T-helper 17 cell (primary cell): ENCODE results near the gene B4GALT2. TPM values are rescaled to one million over a fixed set of nuclear protein-coding genes. Genes with fewer than 3 reads are reported as not detected.

Experiments
- ATAC-seq: fragments of 150-1000 bp; cut with Tn5 transposase; 2 replicates; pipeline ENCODE4 v1.10.0; 2021; ENCODE audit warnings: mild to moderate bottlenecking, moderate library complexity
- DNase-seq, 3 donors: peaks; one replicate each; pipeline versions ENCODE4 v3.0.0 to v3.0.0-alpha.2; 2020 to 2021
- H3K9me3 ChIP-seq: one replicate; pipeline ENCODE4 v1.7.0; 2013; ENCODE audit warnings: low read length, mild to moderate bottlenecking; ENCODE audit not compliant: control insufficient read depth, poor library complexity, severe bottlenecking
- H3K27ac Mint-ChIP-seq: one replicate; pipeline ENCODE4 v1.8.0; 2022; ENCODE audit warnings: mild to moderate bottlenecking, moderate library complexity, mixed read lengths
- H3K27me3 Mint-ChIP-seq: one replicate; pipeline ENCODE4 v1.8.0; 2022; ENCODE audit warnings: mixed read lengths
- H3K36me3 Mint-ChIP-seq: one replicate; pipeline ENCODE4 v1.8.0; 2022; ENCODE audit warnings: low read depth, mixed read lengths
- H3K4me1 Mint-ChIP-seq: one replicate; pipeline ENCODE4 v1.8.0; 2022; ENCODE audit warnings: mild to moderate bottlenecking, mixed read lengths
- H3K4me3 Mint-ChIP-seq: one replicate; pipeline ENCODE4 v1.8.0; 2022; ENCODE audit warnings: mild to moderate bottlenecking, moderate library complexity, mixed read lengths
- total RNA-seq, 4 donors: library from RNA in 2 of 4; stranded (reverse) in 2 of 4; gene quantifications; one replicate each; pipeline ENCODE4 v1.2.3 and lab custom pipeline; 2022 to 2026

The B4GALT2 gene
- total RNA-seq, 2 donors from 2014 or later = 2.8 to 3.4 TPM

- no peak overlapping the region for H3K27ac Mint-ChIP-seq
- H3K9me3 ChIP-seq = no peaks in the 10 kb centered on the region
Measured at GRCh38 chr1:43969416-43969745, 9.6 kb upstream of the B4GALT2 start.

DNA sequence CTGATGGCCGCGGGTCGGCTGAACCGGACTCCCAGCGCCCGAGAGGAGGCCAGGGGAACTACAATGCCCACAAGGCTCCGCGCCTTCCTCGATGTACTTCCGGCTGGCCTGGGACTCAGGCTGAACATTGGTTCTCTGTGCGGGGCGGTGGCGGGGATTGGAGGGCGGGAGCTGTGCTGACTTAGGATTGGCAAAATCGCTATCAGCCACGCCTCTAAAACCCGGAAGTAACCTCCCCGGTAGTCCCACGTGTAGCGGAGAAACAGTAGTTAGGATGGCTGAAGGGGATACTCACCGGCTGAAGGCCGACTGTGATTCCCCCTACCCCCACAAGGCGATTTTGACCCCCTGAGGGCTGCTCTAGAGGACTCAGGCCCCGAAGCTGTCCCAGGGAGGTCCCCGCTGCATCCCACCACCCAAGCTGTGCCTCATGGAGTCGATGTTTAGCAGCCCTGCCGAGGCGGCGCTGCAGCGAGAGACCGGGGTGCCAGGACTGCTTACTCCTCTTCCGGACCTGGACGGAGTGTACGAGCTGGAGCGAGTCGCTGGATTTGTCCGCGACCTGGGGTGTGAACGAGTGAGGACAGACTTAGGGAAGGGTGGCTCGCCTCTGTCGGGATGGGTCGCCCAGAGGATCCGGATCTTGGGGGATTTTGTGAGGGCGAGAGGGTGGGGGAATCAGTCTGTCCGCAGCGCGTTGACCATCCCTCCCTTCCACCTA is 9.1 kb upstream of the B4GALT2 start, which contains the start of gene DPH2:
Gene DPH2, plus strand, starts transcription at position 265 of the 721 bp plus-strand sequence. Its CDS starts 166 bp downstream, at position 431.
- H3K9me3 ChIP-seq = no peaks in the 10 kb centered on the region
- peak; percentile 83 to 90 (median 87) for DNase-seq
- Mint-ChIP-seq H3K36me3 (peaks cover 5% of the 10 kb centered on the region), H3K27me3 (no peaks in the 10 kb centered on the region), H3K27ac (peak within 1 kb of the TSS; percentile 72), H3K4me1 (peaks cover 30% of the 10 kb centered on the region), H3K4me3 (peak within 1 kb of the TSS; percentile 93)
- peak; percentile 89 for ATAC-seq

More at GRCh38 chr1:43969416-43969745, 9.6 kb upstream of the B4GALT2 start:
- DNase-seq = no peak
- no peak for ATAC-seq
- Mint-ChIP-seq H3K27me3 (no peaks in the 10 kb centered on the region), H3K4me3 (peak overlapping the region; percentile 93), H3K36me3 (peaks cover 4% of the 10 kb centered on the region), H3K4me1 (peaks cover 29% of the 10 kb centered on the region)

- H3K27ac Mint-ChIP-seq = no peak overlapping the region
- peak overlapping the region; percentile 93 for H3K4me3 Mint-ChIP-seq
- no peaks in the 10 kb centered on the region for H3K27me3 Mint-ChIP-seq
- H3K36me3 Mint-ChIP-seq = peaks cover 5% of the 10 kb centered on the region
- no peak for DNase-seq
- H3K4me1 Mint-ChIP-seq = peaks cover 30% of the 10 kb centered on the region
- no peak for ATAC-seq
- no peaks in the 10 kb centered on the region for H3K9me3 ChIP-seq
Measured at GRCh38 chr1:43970502-43970901, 8.5 kb upstream of the B4GALT2 start.

GRCh38 chr1:43970911-43971310 is 8.1 kb upstream of the B4GALT2 start:
- Mint-ChIP-seq H3K4me3 (peak overlapping the region; percentile 93), H3K4me1 (peaks cover 34% of the 10 kb centered on the region), H3K36me3 (peaks cover 5% of the 10 kb centered on the region), H3K27ac (no peak overlapping the region), H3K27me3 (no peaks in the 10 kb centered on the region)
- no peaks in the 10 kb centered on the region for H3K9me3 ChIP-seq
- no peak for ATAC-seq
- no peak for DNase-seq

GRCh38 chr1:43971336-43971980 is 7.6 kb upstream of the B4GALT2 start:
- H3K9me3 ChIP-seq = no peaks in the 10 kb centered on the region
- Mint-ChIP-seq H3K27me3 (no peaks in the 10 kb centered on the region), H3K4me3 (peak overlapping the region; percentile 93), H3K27ac (no peak overlapping the region), H3K36me3 (peaks cover 5% of the 10 kb centered on the region), H3K4me1 (peaks cover 38% of the 10 kb centered on the region)
- no peak for ATAC-seq
- no peak for DNase-seq

GRCh38 chr1:43973981-43974442 is 5.0 kb upstream of the B4GALT2 start:
- peak overlapping the region; percentile 95 for H3K4me3 Mint-ChIP-seq
- DNase-seq (no peak), ATAC-seq (no peak)
- peaks cover 18% of the 10 kb centered on the region for H3K36me3 Mint-ChIP-seq
- H3K27me3 Mint-ChIP-seq = no peaks in the 10 kb centered on the region
- peaks cover 60% of the 10 kb centered on the region for H3K4me1 Mint-ChIP-seq
- H3K27ac Mint-ChIP-seq = peak overlapping the region; percentile 95
- no peaks in the 10 kb centered on the region for H3K9me3 ChIP-seq

- no peaks in the 10 kb centered on the region for H3K9me3 ChIP-seq
- peaks cover 55% of the 10 kb centered on the region for H3K4me1 Mint-ChIP-seq
- peak within 1 kb of the TSS; percentile 95 for H3K4me3 Mint-ChIP-seq
- DNase-seq (peak; percentile 87 to 93 (median 89)), ATAC-seq (peak; percentile 81)
- peak within 1 kb of the TSS; percentile 95 for H3K27ac Mint-ChIP-seq
- H3K36me3 Mint-ChIP-seq = peaks cover 18% of the 10 kb centered on the region
- H3K27me3 Mint-ChIP-seq = no peaks in the 10 kb centered on the region
Measured at GRCh38 chr1:43974443-43975248, 4.4 kb upstream of the B4GALT2 start, which contains the start of gene ATP6V0B. TSS of gene ATP6V0B (plus strand) at chr1:43974960. CDS start at chr1:43975041, 81 bp downstream.

DNA sequence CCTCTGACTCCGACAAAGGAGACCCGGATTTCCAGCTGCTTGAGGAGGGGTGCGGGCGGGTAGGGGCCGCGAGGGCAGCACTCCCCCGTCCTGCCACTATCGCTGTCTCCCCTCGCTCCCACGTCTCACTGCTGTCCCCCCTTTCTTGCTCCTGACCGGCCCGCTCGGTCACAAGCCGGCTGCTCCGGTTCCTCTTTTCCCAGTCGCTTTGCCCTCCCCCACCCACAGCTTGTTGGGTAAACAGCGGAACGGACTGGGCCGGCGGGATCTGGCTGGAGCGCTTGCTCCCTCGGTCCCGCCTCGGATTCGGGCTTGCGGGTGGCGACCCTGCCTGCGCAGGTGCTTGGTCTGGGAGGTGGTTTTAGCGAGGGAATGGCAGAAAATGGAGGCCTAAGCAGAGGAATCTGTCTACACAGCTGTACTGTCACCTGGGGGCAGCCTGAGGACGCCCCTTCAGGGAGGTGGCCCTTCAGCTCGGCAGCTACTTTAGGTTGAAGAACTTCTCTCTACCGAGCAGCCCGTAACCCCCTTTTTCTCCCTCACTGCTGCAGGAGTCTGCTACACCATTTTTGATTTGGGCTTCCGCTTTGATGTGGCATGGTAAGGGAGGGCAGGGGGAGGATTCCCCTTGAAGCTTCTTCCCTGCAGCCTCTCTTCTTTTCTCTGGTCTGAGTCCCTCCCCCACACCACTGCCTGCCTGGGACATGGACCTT is 3.6 kb upstream of the B4GALT2 start:
- peak in 1 of 3 donors; percentile 31 for DNase-seq
- peak overlapping the region; percentile 95 for H3K27ac Mint-ChIP-seq
- peaks cover 52% of the 10 kb centered on the region for H3K4me1 Mint-ChIP-seq
- H3K9me3 ChIP-seq = no peaks in the 10 kb centered on the region
- no peaks in the 10 kb centered on the region for H3K27me3 Mint-ChIP-seq
- peak; percentile 23 for ATAC-seq
- peak overlapping the region; percentile 95 for H3K4me3 Mint-ChIP-seq
- peaks cover 18% of the 10 kb centered on the region for H3K36me3 Mint-ChIP-seq

GRCh38 chr1:43976045-43976444 is 3.0 kb upstream of the B4GALT2 start:
- ATAC-seq (no peak), DNase-seq (no peak)
- H3K9me3 ChIP-seq = no peaks in the 10 kb centered on the region
- Mint-ChIP-seq H3K4me3 (peak overlapping the region; percentile 95), H3K36me3 (peaks cover 18% of the 10 kb centered on the region), H3K27ac (peak overlapping the region; percentile 95), H3K27me3 (no peaks in the 10 kb centered on the region), H3K4me1 (peaks cover 52% of the 10 kb centered on the region)

- H3K27me3 Mint-ChIP-seq = no peaks in the 10 kb centered on the region
- H3K4me1 Mint-ChIP-seq = peaks cover 50% of the 10 kb centered on the region
- no peak for ATAC-seq
- H3K36me3 Mint-ChIP-seq = peaks cover 18% of the 10 kb centered on the region
- H3K27ac Mint-ChIP-seq = peak overlapping the region; percentile 95
- H3K4me3 Mint-ChIP-seq = peak overlapping the region; percentile 95
- H3K9me3 ChIP-seq = no peaks in the 10 kb centered on the region
- DNase-seq = no peak
Measured at GRCh38 chr1:43976890-43977289, 2.1 kb upstream of the B4GALT2 start.

DNA sequence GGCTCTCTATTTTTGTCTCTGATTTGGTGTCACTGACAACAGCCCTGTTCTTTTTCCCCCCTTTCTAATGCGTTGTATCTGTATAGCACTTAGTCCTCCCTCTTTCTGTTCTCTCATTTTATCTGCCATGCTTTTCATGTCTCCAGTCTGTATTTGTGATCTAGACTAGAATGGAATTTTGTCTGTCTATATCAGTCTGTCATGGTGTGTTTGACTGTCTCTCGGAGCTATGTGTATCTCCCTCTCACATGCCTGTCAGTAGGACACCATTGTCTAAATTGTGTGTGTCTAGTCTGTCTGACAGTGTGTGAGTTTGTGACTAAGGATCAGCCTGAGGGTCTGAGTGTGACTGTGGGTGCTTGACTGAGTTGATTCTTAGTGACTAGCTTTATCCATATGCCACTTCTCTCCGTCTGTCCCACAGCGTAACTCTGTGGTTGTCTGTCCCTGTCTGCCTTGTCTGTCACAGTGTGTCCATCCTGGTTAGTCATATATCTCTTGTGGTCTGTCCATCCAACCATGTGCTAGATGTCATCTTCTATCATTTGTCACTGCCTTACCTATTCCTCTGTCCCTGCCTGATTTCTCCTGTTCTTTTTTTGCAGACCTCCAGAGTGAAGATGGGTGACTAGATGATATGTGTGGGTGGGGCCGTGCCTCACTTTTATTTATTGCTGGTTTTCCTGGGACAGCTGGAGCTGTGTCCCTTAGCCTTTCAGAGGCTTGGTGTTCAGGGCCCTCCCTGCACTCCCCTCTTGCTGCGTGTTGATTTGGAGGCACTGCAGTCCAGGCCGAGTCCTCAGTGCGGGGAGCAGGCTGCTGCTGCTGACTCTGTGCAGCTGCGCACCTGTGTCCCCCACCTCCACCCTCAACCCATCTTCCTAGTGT is 1.4 kb upstream of the B4GALT2 start:
- H3K9me3 ChIP-seq = no peaks in the 10 kb centered on the region
- Mint-ChIP-seq H3K4me1 (peaks cover 54% of the 10 kb centered on the region), H3K27me3 (no peaks in the 10 kb centered on the region), H3K36me3 (peaks cover 20% of the 10 kb centered on the region), H3K27ac (peak overlapping the region; percentile 95), H3K4me3 (peak overlapping the region; percentile 95)
- no peak for ATAC-seq
- DNase-seq = no peak

DNA sequence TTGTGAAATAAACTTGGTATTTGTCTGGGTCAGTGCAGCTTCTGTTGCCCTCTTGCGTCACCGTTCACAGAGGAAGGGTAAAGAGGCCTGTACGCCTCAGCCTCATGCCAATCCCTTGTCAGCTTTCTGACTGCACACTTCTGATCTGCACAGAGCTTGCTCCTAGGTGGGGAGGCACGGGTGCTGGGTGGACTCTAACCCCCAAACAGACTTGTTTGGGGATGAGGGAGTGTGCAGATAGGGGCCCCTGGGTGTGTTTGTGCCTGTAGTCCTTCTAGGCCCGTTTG is 803 bp upstream of the B4GALT2 start:
- H3K4me3 Mint-ChIP-seq = peak overlapping the region; percentile 95
- no peaks in the 10 kb centered on the region for H3K27me3 Mint-ChIP-seq
- H3K27ac Mint-ChIP-seq = peak overlapping the region; percentile 95
- peaks cover 21% of the 10 kb centered on the region for H3K36me3 Mint-ChIP-seq
- DNase-seq (no peak), ATAC-seq (no peak)
- H3K4me1 Mint-ChIP-seq = peaks cover 60% of the 10 kb centered on the region
- no peaks in the 10 kb centered on the region for H3K9me3 ChIP-seq
